HG03521 (cell line): Measurements from ENCODE around the gene TMEM163.

Source experiments
- ATAC-seq: cut with Tn5 transposase; IDR thresholded peaks from one replicate; pipeline ENCODE4 v1.9.1; 2021; ENCODE audit warnings: mild to moderate bottlenecking, moderate library complexity; ENCODE audit not compliant: unreplicated experiment

Gene TMEM163

GRCh38 chr2:134446383-134447017, 272.3 kb downstream of the TMEM163 start:
- ATAC-seq: no peak

GRCh38 chr2:134445985-134446382, 272.8 kb downstream of the TMEM163 start:
- no peak for ATAC-seq

- ATAC-seq: no peak
Observed at GRCh38 chr2:134445116-134445515, 273.7 kb downstream of the TMEM163 start.

- ATAC-seq: no peak
Observed at GRCh38 chr2:134443814-134444480, 274.9 kb downstream of the TMEM163 start.

GRCh38 chr2:134441153-134441863, 277.5 kb downstream of the TMEM163 start:
- ATAC-seq: no peak

GRCh38 chr2:134440336-134440909, 278.4 kb downstream of the TMEM163 start:
- no peak for ATAC-seq

- no peak for ATAC-seq
Observed at GRCh38 chr2:134438371-134438770, 280.4 kb downstream of the TMEM163 start.

GRCh38 chr2:134436706-134437105, 282.1 kb downstream of the TMEM163 start:
- no peak for ATAC-seq

- no peak for ATAC-seq
Observed at GRCh38 chr2:134435936-134436335, 282.9 kb downstream of the TMEM163 start.

- no peak for ATAC-seq
Observed at GRCh38 chr2:134435505-134435904, 283.3 kb downstream of the TMEM163 start.

- no peak for ATAC-seq
Observed at GRCh38 chr2:134433979-134434378, 284.8 kb downstream of the TMEM163 start.

- no peak for ATAC-seq
Observed at GRCh38 chr2:134433469-134433868, 285.3 kb downstream of the TMEM163 start.

- no peak for ATAC-seq
Observed at GRCh38 chr2:134432435-134432883, 286.3 kb downstream of the TMEM163 start.

- ATAC-seq: no peak
Observed at GRCh38 chr2:134431838-134432434, 286.9 kb downstream of the TMEM163 start.

- ATAC-seq: no peak
Observed at GRCh38 chr2:134429886-134430285, 288.9 kb downstream of the TMEM163 start.

GRCh38 chr2:134426721-134427120, 292.1 kb downstream of the TMEM163 start:
- no peak for ATAC-seq

- no peak for ATAC-seq
Observed at GRCh38 chr2:134425724-134426496, 292.9 kb downstream of the TMEM163 start.

- no peak for ATAC-seq
Observed at GRCh38 chr2:134421556-134422328, 297.1 kb downstream of the TMEM163 start.

- ATAC-seq: no peak
Observed at GRCh38 chr2:134420920-134421319, 297.9 kb downstream of the TMEM163 start.

- no peak for ATAC-seq
Observed at GRCh38 chr2:134420259-134420658, 298.5 kb downstream of the TMEM163 start.
